Mucosa of stomach (tissue), 1 donor: ENCODE data around the gene SBK1.
A peak's percentile ranks its signal among the peaks of the same experiment; 100 is the strongest.

ENCODE experiments used
- H3K27me3 ChIP-seq: one replicate; pipeline ENCODE4 v1.7.0; 2013; ENCODE audit warnings: mild to moderate bottlenecking, low read length; ENCODE audit not compliant: control insufficient read depth, insufficient read depth
- H3K36me3 ChIP-seq: one replicate; pipeline ENCODE4 v1.7.0; 2013; ENCODE audit warnings: low read length; ENCODE audit not compliant: control insufficient read depth, insufficient read depth
- H3K4me1 ChIP-seq: one replicate; pipeline ENCODE4 v1.7.0; 2013; ENCODE audit warnings: mild to moderate bottlenecking, low read length; ENCODE audit not compliant: control insufficient read depth, insufficient read depth
- H3K4me3 ChIP-seq: one replicate; pipeline ENCODE4 v1.7.0; 2013; ENCODE audit warnings: low read length
- H3K9ac ChIP-seq: one replicate; pipeline ENCODE4 v1.7.0; 2013; ENCODE audit warnings: mild to moderate bottlenecking, low read length, moderate library complexity
- H3K9me3 ChIP-seq: one replicate; pipeline ENCODE4 v1.7.0; 2013; ENCODE audit warnings: mild to moderate bottlenecking, low read length, moderate library complexity; ENCODE audit not compliant: control insufficient read depth
- donor health status: Pancreatic carcinoma.

Gene SBK1

GRCh38 chr16:28264656-28265055 lies 27.7 kb upstream of the SBK1 start:
- Histone ChIP-seq H3K36me3 (no peaks in the 10 kb centered on the region), H3K9me3 (no peaks in the 10 kb centered on the region), H3K9ac (no peak overlapping the region)

GRCh38 chr16:28265822-28266221 lies 26.5 kb upstream of the SBK1 start:
- H3K27me3 ChIP-seq = peaks cover 15% of the 10 kb centered on the region
- H3K9me3 ChIP-seq = no peaks in the 10 kb centered on the region
- H3K36me3 ChIP-seq = no peaks in the 10 kb centered on the region
- H3K4me3 ChIP-seq = no peak overlapping the region
- H3K9ac ChIP-seq = no peak overlapping the region
- no peaks in the 10 kb centered on the region for H3K4me1 ChIP-seq

More at GRCh38 chr16:28264656-28265055, 27.7 kb upstream of the SBK1 start:
- Histone ChIP-seq H3K4me1 (no peaks in the 10 kb centered on the region), H3K27me3 (peaks cover 20% of the 10 kb centered on the region), H3K4me3 (no peak overlapping the region)

GRCh38 chr16:28267356-28267755 lies 25.0 kb upstream of the SBK1 start:
- Histone ChIP-seq H3K9ac (no peak overlapping the region), H3K36me3 (no peaks in the 10 kb centered on the region), H3K4me1 (no peaks in the 10 kb centered on the region), H3K27me3 (peaks cover 10% of the 10 kb centered on the region), H3K9me3 (no peaks in the 10 kb centered on the region), H3K4me3 (no peak overlapping the region)

GRCh38 chr16:28273511-28273910 lies 18.8 kb upstream of the SBK1 start:
- H3K36me3 ChIP-seq = no peaks in the 10 kb centered on the region
- H3K27me3 ChIP-seq = peaks cover 12% of the 10 kb centered on the region
- H3K9ac ChIP-seq = no peak overlapping the region
- H3K4me1 ChIP-seq = peaks cover 8% of the 10 kb centered on the region
- H3K9me3 ChIP-seq = no peaks in the 10 kb centered on the region
- H3K4me3 ChIP-seq = no peak overlapping the region

GRCh38 chr16:28274676-28275075 lies 17.6 kb upstream of the SBK1 start:
- no peaks in the 10 kb centered on the region for H3K9me3 ChIP-seq
- H3K27me3 ChIP-seq = peaks cover 15% of the 10 kb centered on the region
- no peaks in the 10 kb centered on the region for H3K36me3 ChIP-seq
- H3K4me1 ChIP-seq = peaks cover 8% of the 10 kb centered on the region
- no peak overlapping the region for H3K9ac ChIP-seq
- no peak overlapping the region for H3K4me3 ChIP-seq

GRCh38 chr16:28276301-28276700 lies 16.0 kb upstream of the SBK1 start:
- no peaks in the 10 kb centered on the region for H3K9me3 ChIP-seq
- H3K27me3 ChIP-seq = peaks cover 19% of the 10 kb centered on the region
- peaks cover 8% of the 10 kb centered on the region for H3K4me1 ChIP-seq
- H3K9ac ChIP-seq = no peak overlapping the region
- H3K36me3 ChIP-seq = no peaks in the 10 kb centered on the region
- H3K4me3 ChIP-seq = no peak overlapping the region

- Histone ChIP-seq H3K9ac (peak overlapping the region; percentile 50), H3K27me3 (peaks cover 19% of the 10 kb centered on the region), H3K9me3 (no peaks in the 10 kb centered on the region), H3K36me3 (no peaks in the 10 kb centered on the region), H3K4me1 (peaks cover 8% of the 10 kb centered on the region), H3K4me3 (no peak overlapping the region)
Measured at GRCh38 chr16:28277537-28278388, 14.6 kb upstream of the SBK1 start.

- Histone ChIP-seq H3K36me3 (no peaks in the 10 kb centered on the region), H3K4me1 (peaks cover 8% of the 10 kb centered on the region), H3K27me3 (peaks cover 19% of the 10 kb centered on the region), H3K9me3 (no peaks in the 10 kb centered on the region), H3K4me3 (no peak overlapping the region), H3K9ac (no peak overlapping the region)
Measured at GRCh38 chr16:28279006-28279405, 13.3 kb upstream of the SBK1 start.

GRCh38 chr16:28280881-28281836 lies 11.2 kb upstream of the SBK1 start:
- Histone ChIP-seq H3K4me1 (peaks cover 8% of the 10 kb centered on the region), H3K27me3 (peaks cover 19% of the 10 kb centered on the region), H3K4me3 (no peak overlapping the region), H3K36me3 (no peaks in the 10 kb centered on the region), H3K9ac (no peak overlapping the region), H3K9me3 (no peaks in the 10 kb centered on the region)

- Histone ChIP-seq H3K4me3 (no peak overlapping the region), H3K36me3 (no peaks in the 10 kb centered on the region), H3K9me3 (no peaks in the 10 kb centered on the region), H3K4me1 (peaks cover 8% of the 10 kb centered on the region), H3K9ac (no peak overlapping the region), H3K27me3 (peaks cover 16% of the 10 kb centered on the region)
Measured at GRCh38 chr16:28282045-28282444, 10.3 kb upstream of the SBK1 start.

GRCh38 chr16:28283173-28283572 lies 9.2 kb upstream of the SBK1 start:
- Histone ChIP-seq H3K27me3 (peaks cover 7% of the 10 kb centered on the region), H3K4me3 (no peak overlapping the region), H3K36me3 (no peaks in the 10 kb centered on the region), H3K4me1 (no peaks in the 10 kb centered on the region), H3K9me3 (no peaks in the 10 kb centered on the region), H3K9ac (no peak overlapping the region)
